Suprapubic skin (tissue), 4 donors: Measurements from ENCODE around the gene CNTN1.

Experiments
- CTCF ChIP-seq, 2 donors: fragments of 200-600 bp in 1 of 2; fragments of 450-650 bp in 1 of 2; sonication (generic) in 1 of 2; IDR thresholded peaks; one replicate each; pipeline ENCODE4 v1.5.1; 2016 to 2019; ENCODE audit warnings: antibody characterized with exemption in 2 of 2, mild to moderate bottlenecking in 1 of 2, moderate library complexity in 1 of 2
- EP300 ChIP-seq: sonication (generic); formaldehyde crosslinking; IDR thresholded peaks from one replicate; pipeline ENCODE4 v1.6.1; 2017; ENCODE audit warnings: antibody characterized with exemption
- POLR2A ChIP-seq, 2 donors: fragments of 450-650 bp; IDR thresholded peaks; one replicate each; pipeline ENCODE4 v1.6.1; 2017; ENCODE audit warnings: antibody characterized with exemption in 2 of 2, mild to moderate bottlenecking in 2 of 2, moderate library complexity in 2 of 2
- POLR2AphosphoS5 ChIP-seq, 3 donors: sonication (generic); formaldehyde crosslinking; IDR thresholded peaks; one replicate each; pipeline ENCODE4 v1.6.1; 2017; ENCODE audit warnings: antibody characterized with exemption in 3 of 3

GRCh38 chr12:40802656-40803055 lies 110.4 kb downstream of the CNTN1 start:
- TF ChIP-seq EP300 (no peak), POLR2A (IDR thresholded peaks at IDR 0.05) (no peak), CTCF (IDR thresholded peaks at IDR 0.05) (no peak), POLR2AphosphoS5 (IDR thresholded peaks at IDR 0.05) (no peak)
